HG02884 (cell line): Measurements from ENCODE around the gene NEGR1.

Experiments used
- ATAC-seq: cut with Tn5 transposase; IDR thresholded peaks from one replicate; pipeline ENCODE4 v1.9.1; 2021; ENCODE audit warnings: mild to moderate bottlenecking, moderate library complexity; ENCODE audit not compliant: unreplicated experiment

The NEGR1 gene

DNA sequence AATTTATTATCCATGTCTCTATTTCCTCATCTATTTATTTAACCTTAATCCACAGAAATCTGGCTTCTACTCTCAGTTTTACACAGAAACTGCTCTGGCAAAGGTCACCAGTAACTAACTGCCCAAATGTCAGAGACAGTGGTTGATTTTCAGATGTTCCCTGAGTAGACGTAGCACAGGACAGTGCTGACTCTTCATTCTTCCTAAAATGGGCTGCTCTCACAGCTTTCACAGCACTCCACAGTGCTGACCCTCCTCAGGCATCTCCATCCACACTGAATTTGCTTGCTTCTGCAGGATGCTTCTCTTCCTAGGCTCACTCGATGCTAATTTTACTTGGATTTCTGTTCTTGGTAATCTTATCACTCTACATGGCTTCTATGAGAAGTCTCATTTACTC is 693.3 kb downstream of the NEGR1 start:
- ATAC-seq, result no peak

- ATAC-seq, result no peak
Observed at GRCh38 chr1:71587961-71588360, 694.4 kb downstream of the NEGR1 start.

DNA sequence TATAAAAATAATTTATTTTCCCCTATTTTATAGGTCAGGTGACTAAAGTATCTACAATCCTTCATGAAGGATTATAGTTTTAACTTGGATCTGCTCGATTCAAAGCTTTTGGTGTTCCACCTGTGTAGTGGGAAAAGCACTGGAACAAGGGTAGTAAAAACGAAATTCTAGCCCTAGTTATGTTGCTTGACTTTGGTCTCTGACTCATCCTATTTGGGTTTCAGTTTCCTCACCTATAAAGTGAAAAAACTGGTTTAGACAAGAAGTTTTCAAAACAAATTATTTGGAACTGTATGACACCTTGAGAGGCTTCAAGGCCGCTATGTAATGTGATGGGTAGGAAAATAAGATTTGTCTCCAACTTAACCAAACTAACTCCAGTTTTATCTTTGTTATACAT is 696.3 kb downstream of the NEGR1 start:
- peak; percentile 52 for ATAC-seq

DNA sequence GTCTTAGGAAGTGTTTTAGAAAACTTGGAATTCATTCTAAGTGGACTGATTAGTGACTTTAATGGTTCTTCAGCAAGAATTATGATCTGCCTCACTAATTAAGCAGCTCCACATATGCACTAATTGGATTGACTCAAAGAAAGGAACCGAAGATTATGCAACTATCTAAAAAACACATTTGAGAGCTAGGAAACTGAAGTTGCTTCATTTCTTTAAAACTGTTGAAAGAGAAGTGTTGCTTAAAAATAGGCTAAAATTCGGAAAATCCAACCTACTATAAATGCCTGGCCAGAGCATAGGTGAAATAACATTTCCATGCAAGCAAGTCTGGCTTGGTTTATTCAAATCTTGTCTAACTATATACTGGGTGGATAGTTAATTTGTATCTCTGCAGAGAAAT is 698.6 kb downstream of the NEGR1 start:
- no peak for ATAC-seq

GRCh38 chr1:71582673-71583072 is 699.7 kb downstream of the NEGR1 start:
- no peak for ATAC-seq

GRCh38 chr1:71577451-71578131 is 704.7 kb downstream of the NEGR1 start:
- ATAC-seq, result no peak

DNA sequence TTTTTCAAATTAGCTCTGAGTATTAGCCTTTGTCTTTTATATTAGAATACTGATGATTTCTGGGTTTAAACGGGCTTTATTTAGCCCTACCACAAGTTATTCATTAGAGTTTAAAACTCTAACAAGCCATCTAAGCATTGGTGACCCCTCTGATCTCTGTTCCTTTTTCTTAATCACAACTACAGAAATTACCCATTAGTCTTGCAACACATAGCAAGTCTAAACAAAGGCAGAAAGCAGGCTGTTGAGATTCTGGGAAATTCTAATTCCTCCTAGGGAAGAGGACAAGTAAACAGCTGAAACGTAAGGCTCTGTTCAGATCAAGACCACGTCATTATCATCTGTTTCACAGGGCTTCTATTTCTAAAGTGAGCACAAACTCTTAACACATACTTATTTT is 710.3 kb downstream of the NEGR1 start:
- ATAC-seq, result no peak

DNA sequence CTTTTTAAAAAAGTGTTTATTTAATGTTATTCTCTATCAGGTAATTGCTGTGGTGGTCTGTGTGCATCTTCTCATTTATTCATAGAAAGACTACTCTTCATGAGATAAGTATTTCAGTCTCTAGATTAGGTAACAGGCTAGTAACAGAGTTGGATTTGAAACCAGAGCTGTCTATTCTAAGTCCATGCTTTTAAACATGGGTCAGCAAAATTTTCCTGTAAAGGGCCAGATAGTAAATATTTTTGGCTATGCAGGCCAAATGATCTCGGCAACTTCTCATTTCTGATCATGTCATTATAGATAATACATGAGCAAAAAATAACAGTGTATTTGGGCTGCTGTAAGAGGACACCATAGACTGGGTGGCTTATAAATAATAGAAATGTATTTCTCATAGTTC is 715.9 kb downstream of the NEGR1 start:
- ATAC-seq, result no peak

DNA sequence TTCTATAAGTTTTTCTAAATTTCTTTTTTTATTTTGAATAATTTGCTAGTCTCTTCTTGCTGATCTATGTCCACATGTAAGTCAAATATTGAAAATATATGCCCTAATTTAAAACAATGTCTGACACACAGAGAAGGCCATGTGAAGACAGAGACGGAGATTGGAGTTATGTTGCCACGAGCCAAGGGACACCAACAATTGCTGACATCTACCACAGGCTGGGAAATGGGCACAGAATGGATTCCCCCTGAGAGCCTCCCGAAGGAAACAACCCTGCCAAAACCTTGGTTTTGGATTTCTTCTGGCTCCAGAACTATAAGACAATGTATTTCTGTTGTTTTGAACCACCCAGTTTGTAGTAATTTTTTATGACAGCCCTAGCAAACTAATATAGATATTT is 716.5 kb downstream of the NEGR1 start:
- no peak for ATAC-seq

GRCh38 chr1:71565262-71565661 is 717.1 kb downstream of the NEGR1 start:
- no peak for ATAC-seq

DNA sequence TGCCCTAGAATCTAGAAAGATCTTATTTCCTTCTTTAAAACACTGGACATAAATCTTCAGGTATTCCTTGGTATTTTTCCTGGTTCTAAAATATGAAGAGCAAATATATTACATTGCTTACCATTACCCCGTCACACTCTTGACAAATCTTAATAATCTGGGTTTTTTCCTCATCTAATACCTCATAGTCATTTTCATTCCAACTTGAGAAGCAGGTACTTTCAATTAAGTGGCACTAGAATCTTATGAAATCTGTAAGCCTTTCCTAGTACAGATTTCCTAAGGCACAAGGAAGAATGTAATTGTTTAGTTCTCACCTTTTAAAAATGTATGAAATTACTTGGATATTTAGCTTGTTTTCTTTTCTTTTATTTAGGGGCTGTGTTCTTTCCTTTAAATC is 720.0 kb downstream of the NEGR1 start:
- no peak for ATAC-seq

DNA sequence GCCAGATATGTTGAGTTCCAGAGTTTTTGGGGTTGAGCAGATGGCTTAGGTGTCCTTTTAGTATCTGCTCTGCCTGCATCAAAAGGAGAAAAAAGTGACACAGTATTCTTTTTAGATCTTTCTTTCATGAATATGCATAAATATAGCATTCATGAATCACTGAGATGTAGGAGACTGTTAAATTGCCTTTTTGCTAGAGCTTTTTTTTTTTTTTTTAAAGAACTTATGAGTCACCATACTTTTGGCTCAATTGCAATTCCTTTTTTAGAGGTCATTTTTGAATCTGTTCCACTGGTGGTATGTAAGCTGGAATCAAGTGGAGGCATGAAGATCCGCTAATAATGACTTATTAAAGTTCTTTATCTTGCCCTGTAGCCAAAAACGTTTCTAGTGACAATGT is 720.6 kb downstream of the NEGR1 start:
- ATAC-seq, result no peak

DNA sequence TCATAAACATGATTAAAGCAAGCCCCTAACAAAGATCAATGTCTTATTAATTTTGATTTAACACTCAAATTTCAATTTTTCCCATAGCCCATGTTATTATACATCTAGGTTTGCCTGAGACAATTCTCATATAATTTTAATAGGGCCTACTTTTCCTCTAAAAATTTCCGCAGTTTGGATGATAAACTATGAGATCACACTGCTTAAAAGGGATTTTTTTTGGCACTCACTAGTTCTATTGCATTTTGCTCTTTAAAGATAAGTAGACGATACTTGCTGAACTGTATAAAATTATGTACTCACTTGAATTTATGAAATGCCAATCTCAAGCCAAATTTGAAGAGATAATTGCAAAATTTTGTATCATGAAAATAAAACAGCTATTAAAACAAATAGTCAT is 721.1 kb downstream of the NEGR1 start:
- ATAC-seq, result no peak

DNA sequence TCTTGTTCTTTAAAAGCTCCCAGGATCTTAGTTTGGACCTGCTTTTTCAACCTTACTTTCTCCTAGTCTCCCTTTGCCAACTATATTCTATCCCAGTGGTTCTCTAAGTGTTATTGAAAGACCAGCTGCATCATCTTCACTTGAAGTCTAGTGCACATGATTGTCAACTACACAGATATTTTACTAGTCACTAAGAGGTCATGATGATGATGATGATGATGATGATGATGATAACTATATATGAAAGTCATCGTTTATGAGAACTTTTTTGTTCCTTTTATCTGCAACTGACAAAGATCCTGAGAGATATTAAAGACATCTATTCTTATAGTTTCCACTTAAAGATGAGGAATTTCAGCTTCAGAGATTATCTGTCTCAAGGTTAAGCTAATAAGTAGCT is 722.5 kb downstream of the NEGR1 start:
- ATAC-seq, result no peak

DNA sequence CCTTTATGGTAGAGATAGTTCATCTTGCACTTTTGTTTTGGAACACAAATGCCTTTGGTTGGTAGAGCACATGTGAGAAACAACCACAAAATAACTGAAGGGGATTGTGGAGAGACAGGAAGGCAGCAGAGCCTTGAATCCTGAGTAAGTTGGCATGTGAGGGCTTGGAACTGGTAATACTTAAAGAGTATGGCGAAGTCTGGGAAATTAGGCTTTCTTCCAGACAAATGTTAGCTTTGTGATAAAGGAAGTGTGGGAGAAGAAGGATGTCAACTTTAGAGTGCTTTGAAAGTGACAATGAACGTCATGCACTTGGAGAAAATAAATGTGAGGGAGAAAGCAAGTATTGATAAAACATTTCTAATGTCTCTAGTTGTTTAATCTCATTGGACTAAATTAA is 725.2 kb downstream of the NEGR1 start:
- ATAC-seq, result no peak

- ATAC-seq, result no peak
Observed at GRCh38 chr1:71548398-71548890, 733.9 kb downstream of the NEGR1 start.

GRCh38 chr1:71542155-71542554 is 740.2 kb downstream of the NEGR1 start:
- no peak for ATAC-seq

DNA sequence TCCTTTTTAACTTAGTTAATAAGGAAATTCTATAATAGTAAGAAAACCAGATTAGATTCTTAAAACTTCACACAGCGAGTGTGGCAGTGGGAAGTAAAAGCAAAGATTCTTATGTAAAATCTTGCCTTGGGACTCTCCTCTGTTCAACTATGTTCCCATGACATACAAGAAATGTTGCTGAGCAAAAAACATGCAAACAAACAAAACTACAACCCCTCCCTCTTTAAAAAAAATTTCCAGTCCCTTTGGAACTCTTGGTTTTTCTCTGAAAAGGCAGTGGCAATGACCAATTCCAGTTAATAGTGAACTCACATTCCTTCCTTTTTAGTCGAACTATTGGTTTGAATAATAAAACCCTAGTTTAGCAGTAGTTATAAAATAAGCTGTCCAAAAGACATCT is 748.4 kb downstream of the NEGR1 start:
- no peak for ATAC-seq

DNA sequence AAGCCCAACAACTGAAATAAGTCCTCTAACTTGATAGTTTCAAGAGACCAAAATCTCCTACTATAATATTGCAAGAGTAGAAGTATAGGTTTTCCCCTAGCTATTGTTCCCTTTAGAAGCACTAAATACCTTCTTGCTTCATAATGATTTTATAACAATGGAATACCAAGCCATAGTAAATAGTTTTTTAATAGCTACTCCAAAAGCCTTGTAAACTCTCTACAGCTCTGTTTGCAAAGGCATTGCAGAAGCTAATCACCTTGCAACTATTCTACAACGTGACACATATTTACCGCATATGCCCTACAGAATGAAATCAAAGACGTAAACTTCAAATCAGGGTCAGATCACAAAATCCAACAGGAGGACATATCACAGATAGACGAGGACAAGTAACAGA is 750.0 kb downstream of the NEGR1 start:
- ATAC-seq, result no peak

- no peak for ATAC-seq
Observed at GRCh38 chr1:71526824-71527223, 755.5 kb downstream of the NEGR1 start.

- no peak for ATAC-seq
Observed at GRCh38 chr1:71522721-71523120, 759.6 kb downstream of the NEGR1 start.

DNA sequence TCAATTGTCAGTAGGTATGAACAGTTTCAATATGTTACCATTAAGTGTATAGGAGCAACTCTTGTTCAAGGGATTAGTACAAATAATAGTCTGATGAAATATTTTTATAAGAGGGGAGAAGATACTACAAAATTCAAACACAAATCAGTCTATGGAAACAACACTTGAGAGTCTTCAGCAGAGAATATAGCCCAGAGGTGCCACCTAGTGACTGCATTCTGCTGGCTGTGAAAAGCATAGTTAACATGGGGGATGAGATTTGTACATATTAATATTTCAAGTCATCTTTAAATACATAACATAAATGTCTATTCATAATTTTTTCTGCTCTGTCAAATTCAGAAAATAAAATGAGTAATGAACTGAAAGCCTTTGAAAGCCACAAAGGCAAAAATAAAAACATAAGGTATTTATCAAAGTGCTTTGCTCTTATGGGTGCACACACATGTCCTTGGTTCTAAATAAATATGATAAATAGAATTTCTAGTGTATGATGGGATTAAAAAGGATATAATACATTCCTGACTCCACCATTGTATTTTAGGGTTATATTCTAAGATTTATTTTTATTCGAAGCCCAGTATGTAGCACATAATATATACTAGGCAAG is 760.6 kb downstream of the NEGR1 start:
- ATAC-seq, result peak; percentile 72

DNA sequence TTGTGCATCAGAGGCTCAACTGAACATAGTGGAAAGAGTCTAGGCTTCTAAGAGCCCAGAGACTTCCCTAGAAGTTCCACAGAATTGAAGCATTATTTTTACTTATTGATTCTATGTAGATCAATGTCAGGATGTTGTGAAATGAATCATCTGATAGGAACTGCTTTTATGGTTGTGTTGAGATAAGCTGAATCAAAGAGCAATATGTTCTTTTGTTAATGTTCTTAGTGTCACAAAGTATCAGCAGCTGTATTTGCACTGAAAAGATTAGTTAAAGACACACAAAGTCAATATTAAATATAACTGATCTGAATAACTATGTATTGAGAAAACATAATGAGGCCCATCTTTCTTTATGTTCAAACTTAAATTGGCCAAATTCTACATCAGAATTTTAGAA is 770.8 kb downstream of the NEGR1 start:
- ATAC-seq, result no peak
